ENCODE results near the gene TSC2. TPM values are rescaled to one million over a fixed set of nuclear protein-coding genes. Genes with fewer than 3 reads are reported as not detected.

The TSC2 gene
- total and polyA plus RNA-seq, 9 of the 15 experiments (the other 6 are each of a cell fraction or from before 2014, with no cell fraction given) = 1.3 to 68.1 (median 16.6) TPM

GRCh38 chr16:2008009-2008526 is 39.7 kb upstream of the TSC2 start (continued):
- 0 out of 2 replicates have a peak, but pooled peaks have one; percentile 6 for TF ChIP-seq RBFOX2 (IDR thresholded peaks at IDR 0.05; ENCODE audit: low read depth, low read length)

- peaks cover 41% of the 10 kb centered on the region for H4K20me1 ChIP-seq (replicated peaks; ENCODE audit: control insufficient read depth, insufficient read depth, low read length)
- peak; percentile 23 for FAIRE-seq
- H3K9me1 ChIP-seq (ENCODE audit: control insufficient read depth, insufficient read depth, low read length) = peaks cover 19% of the 10 kb centered on the region
- peaks cover 42% of the 10 kb centered on the region; the same call in 2 of the 3 replicates for H3K36me3 ChIP-seq (ENCODE audit: control insufficient read depth, insufficient read depth, low read length)
- intact Hi-C loops (cut with micrococcal nuclease) = loop anchor here (2.0 kb wide), 1 partner anchor 16 kb away; no protein-coding TSS in a partner anchor
- peak overlapping the region; percentile 89 for H3K27ac ChIP-seq (ENCODE audit: extremely low read depth, low read depth, low read length)
- no peak overlapping the region for H2AFZ ChIP-seq (ENCODE audit: low read depth, low read length)
- ChIA-PET CTCF (ENCODE audit: low intra/inter-chr PET ratio) (no interaction called here), POLR2A (interaction anchor here (1.0 to 2.6 kb wide), 3 partner anchors 12 to 146 kb away, joined by 7 to 13 read pairs (median 7); partner anchors contain the start of genes RPS2 and TRAF7)
- peaks cover 71% of the 10 kb centered on the region for H3K79me2 ChIP-seq (ENCODE audit: control insufficient read depth, insufficient read depth, low read length)
- in situ Hi-C loops (cut with MboI) = no loop called here
- DNase-seq (ENCODE audit: extremely low read depth in 1 of 4, low spot score in 3 of 4) = peak; percentile 39 to 69 (median 48)
- peak overlapping the region; percentile 93 for H3K4me2 ChIP-seq (ENCODE audit: insufficient read depth, low read length)
- no TSS peak for BruUV-seq (replicated peaks)
- no peaks in the 10 kb centered on the region for H3K9me3 ChIP-seq (replicated peaks; ENCODE audit: control insufficient read depth, insufficient read depth, low read depth, low read length)
- peak overlapping the region; percentile 91 to 99 for H3K9ac ChIP-seq (ENCODE audit: insufficient read depth in 1 of 2, low read depth in 2 of 2, low read length in 2 of 2)
- peaks cover 25 to 72% of the 10 kb centered on the region in 2 experiments for H3K4me1 ChIP-seq (replicated peaks in 1 of 2; ENCODE audit: control insufficient read depth in 2 of 2, insufficient read depth in 2 of 2, low read length in 2 of 2)
- WGBS (ENCODE audit: insufficient coverage, low coverage, missing lambda C conversion rate) = 1% methylated on average over 23 of the region's 23 CpGs
- no peaks in the 10 kb centered on the region for H3K27me3 ChIP-seq (ENCODE audit: control insufficient read depth in 2 of 2, insufficient read depth in 2 of 2, low read length in 2 of 2)
- ATAC-seq = peak; percentile 2; the same call in 2 of the 3 replicates
- peak overlapping the region; percentile 99 for H3K4me3 ChIP-seq
- TF ChIP-seq CEBPG (CRISPR knock-in tag; IDR thresholded peaks at IDR 0.05) (no peak), CEBPG (tag; conservative IDR thresholded peaks at IDR 0.05 in 1 of 2, IDR thresholded peaks at IDR 0.05 in 1 of 2) (0 out of 4 replicates have a peak, but pooled peaks of 1 of the 2 experiments have one; percentile 1), SRSF7 (optimal IDR thresholded peaks at IDR 0.05; ENCODE audit: low read depth, low read length) (no peak), NR2C1 (IDR thresholded peaks at IDR 0.05) (no peak), NR2C1 (tag; IDR thresholded peaks at IDR 0.05) (peak; percentile 23), KDM5B (IDR thresholded peaks at IDR 0.05; ENCODE audit: insufficient replicate concordance, low read depth, low read length) (peak; percentile 6), SIN3A (IDR thresholded peaks at IDR 0.05; ENCODE audit: borderline replicate concordance in 2 of 2, control insufficient read depth in 1 of 2, low read depth in 2 of 2, low read length in 2 of 2) (peak in 1 of 2 experiments; percentile 62; a peak in 1 of 4 replicates), FOXO4 (CRISPR knock-in tag; IDR thresholded peaks at IDR 0.05) (no peak), JUNB (CRISPR knock-in tag; conservative IDR thresholded peaks at IDR 0.05) (no peak), E2F6 (IDR thresholded peaks at IDR 0.05; ENCODE audit: borderline replicate concordance in 1 of 2, extremely low read depth in 1 of 2, insufficient read depth in 1 of 2, insufficient read length in 1 of 2, low read depth in 1 of 2, low read length in 1 of 2, poor library complexity in 1 of 2, severe bottlenecking in 1 of 2) (peak; percentile 97 to 99), MAZ (CRISPR knock-in tag; conservative IDR thresholded peaks at IDR 0.05 in 1 of 2, IDR thresholded peaks at IDR 0.05 in 1 of 2) (peak in 1 of 2 experiments; percentile 49; a peak in 1 of 4 replicates), ZBTB43 (CRISPR knock-in tag; IDR thresholded peaks at IDR 0.05) (peak; percentile 73; the same call in 1 of the 2 replicates)
Observed at GRCh38 chr16:2008631-2009163, 39.1 kb upstream of the TSC2 start.

Data from K562 (cell line).